SU-DHL-6 (cell line): Measurements from ENCODE around the gene ITGA8.

Source experiments
- EZH2phosphoT487 ChIP-seq: fragments of 200-600 bp; sonication (generic), shearing (Covaris generic); conservative IDR thresholded peaks from 2 replicates; pipeline ENCODE4 v1.6.1; 2018; ENCODE audit warnings: mild to moderate bottlenecking, antibody characterized with exemption, low read length, moderate library complexity, mixed read lengths
- TF ChIP-seq, protein P1 (sequence below): fragments of 200-600 bp; sonication (generic); IDR thresholded peaks from one replicate; pipeline ENCODE4 v1.5.1; 2017; ENCODE audit warnings: antibody characterized with exemption, mild to moderate bottlenecking, low read length, moderate library complexity; ENCODE audit not compliant: insufficient read depth, poor library complexity, severe bottlenecking

DNA sequence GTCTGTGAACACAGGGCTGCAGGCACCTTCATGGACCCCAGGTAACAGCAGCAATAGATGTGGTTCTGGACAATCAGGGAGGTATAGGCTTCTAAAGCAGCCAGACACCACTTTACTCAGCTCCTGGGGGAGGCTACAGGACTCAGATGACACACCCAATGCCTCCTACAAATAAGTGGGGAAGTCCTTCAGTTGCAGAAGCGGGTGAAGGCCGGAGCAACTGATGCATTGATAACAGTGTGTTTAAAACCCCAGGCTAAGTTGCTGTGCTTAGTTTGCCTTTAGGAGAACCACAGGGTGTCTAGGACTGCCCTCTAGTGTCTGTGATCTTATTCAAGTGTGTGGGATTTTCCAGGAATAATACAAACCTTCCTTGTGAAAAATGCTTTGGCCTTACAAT lies 5.9 kb upstream of the ITGA8 start:
- TF ChIP-seq, protein P1, sequence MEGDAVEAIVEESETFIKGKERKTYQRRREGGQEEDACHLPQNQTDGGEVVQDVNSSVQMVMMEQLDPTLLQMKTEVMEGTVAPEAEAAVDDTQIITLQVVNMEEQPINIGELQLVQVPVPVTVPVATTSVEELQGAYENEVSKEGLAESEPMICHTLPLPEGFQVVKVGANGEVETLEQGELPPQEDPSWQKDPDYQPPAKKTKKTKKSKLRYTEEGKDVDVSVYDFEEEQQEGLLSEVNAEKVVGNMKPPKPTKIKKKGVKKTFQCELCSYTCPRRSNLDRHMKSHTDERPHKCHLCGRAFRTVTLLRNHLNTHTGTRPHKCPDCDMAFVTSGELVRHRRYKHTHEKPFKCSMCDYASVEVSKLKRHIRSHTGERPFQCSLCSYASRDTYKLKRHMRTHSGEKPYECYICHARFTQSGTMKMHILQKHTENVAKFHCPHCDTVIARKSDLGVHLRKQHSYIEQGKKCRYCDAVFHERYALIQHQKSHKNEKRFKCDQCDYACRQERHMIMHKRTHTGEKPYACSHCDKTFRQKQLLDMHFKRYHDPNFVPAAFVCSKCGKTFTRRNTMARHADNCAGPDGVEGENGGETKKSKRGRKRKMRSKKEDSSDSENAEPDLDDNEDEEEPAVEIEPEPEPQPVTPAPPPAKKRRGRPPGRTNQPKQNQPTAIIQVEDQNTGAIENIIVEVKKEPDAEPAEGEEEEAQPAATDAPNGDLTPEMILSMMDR: peak; percentile 30
- no peak for TF ChIP-seq EZH2phosphoT487
